22Rv1 (cell line): ENCODE results near the gene HOXB9.

ENCODE experiments used
- H3K27ac ChIP-seq: fragments of 450-650 bp; 2 replicates; pipeline ENCODE4 v1.5.1; 2017
- CTCF ChIP-seq: fragments of 450-650 bp; IDR thresholded peaks from 2 replicates; pipeline ENCODE4 v1.5.1; 2017; ENCODE audit warnings: mild to moderate bottlenecking
- ZFX ChIP-seq: fragments of 450-650 bp; IDR thresholded peaks from 2 replicates; pipeline ENCODE4 v1.6.1; 2017; ENCODE audit warnings: antibody characterized with exemption, borderline replicate concordance

HOXB9 gene

DNA sequence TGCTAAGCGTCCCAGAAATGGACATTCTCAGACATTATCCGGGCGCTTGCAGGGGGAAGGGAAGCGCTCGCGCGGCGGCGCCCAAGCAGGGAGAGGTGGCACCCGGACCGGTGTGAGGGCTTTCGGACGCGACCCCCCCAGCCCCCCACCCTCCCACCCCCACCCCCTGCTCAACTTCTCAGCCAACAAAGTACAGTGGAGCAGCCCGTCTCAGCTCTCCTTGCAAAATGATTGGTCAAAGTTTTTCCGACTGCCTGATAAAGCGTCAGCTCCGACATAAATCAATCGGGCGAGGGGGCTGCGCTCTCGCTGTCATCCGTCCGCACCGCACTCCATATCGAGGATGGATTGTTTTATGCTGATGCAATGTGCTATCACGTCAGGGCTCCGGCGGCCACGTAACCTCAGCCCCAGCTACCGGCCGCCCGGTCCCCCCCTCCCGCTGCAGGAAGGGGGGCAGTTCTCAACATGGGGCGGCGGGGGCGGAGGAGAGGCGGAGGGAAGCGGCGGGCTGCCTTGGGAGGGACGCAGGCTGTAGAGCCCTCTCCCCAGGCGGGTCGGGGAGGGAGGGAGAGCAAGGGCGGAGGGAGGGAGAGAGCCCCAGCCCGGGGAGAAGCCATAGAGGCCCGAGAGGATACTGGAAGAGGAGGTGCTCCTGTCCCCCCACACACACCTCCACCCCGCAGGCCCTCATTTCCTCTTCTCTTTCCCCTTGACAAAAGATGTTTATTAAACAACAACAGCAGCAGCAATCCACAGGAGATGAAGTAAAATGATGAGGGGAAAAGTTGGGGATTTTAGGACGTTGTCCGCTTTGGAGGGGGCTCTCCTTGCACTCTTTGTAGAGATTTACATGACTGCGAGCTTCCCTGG lies at the start of gene HOXB9:
Gene HOXB9 (minus strand): TSS at position 114 of the 873 bp plus-strand sequence. CDS start 89 bp downstream, at position 25.
- H3K27ac ChIP-seq = peak within 1 kb of the TSS; percentile 69
- no peak for TF ChIP-seq CTCF
- TF ChIP-seq ZFX = no peak

GRCh38 chr17:48672340-48672739 lies 46.2 kb upstream of the HOXB9 start:
- TF ChIP-seq CTCF (no peak), ZFX (no peak)
- H3K27ac ChIP-seq = no peak overlapping the region

DNA sequence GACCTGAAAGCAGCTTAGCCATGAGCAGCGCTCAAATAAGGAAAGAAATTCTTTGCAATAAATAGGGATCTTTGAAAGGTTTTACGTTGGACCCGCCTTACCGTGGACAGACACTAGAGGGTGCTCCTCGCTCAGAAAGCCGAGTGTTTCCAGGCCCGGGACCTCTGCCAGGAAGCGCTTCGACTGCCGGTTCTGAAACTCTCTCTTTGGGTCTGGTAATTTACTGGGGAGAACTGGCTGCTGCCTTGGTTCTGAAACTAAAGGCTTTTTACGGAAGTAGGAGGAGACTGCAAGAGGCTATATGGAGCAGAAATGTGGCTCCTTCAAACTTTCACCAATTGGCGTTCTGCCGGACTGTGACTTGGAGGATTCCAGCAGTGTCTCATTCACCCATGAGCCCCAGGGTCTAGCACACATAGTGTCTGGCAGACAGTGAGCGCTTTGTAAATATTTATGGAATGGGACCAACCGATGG lies 45.6 kb upstream of the HOXB9 start:
- no peak for TF ChIP-seq ZFX
- TF ChIP-seq CTCF = peak; percentile 95

DNA sequence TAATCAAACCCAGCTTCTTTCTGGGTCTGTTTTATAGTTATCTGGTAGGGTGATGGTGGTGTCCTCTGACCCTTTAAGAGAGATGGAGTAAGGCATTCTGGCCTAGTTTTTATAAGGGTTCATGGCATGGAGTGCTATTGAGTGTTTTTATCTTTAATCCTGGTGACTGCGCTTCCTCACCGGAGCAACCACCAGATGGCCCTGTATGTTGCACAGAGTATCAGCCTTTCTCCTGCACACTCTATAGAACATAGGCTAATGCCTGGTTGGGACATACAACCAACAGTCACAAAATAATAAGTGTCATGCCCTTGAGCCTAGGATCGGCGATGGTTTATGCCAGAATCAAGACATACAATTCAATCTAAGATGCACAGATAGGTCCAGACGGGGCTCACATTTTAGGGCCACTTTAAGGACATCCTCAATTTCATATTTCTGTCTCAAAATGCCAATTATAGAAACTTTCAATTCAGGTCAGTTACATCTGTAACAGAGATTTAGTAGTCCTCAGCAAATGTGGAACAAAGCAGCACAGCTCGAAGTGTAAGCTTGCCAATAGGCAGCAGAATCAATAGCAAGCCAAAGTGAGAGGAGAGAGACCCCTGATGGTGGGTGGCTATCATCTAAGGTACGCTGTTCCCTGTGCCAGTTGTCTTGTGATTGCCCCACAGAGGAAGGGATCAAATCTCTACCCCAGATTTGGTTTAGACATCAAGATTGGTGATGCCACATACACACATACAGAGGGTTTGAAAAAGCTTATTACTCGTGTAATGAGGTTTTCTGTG lies 37.2 kb upstream of the HOXB9 start:
- peak; percentile 39 for TF ChIP-seq CTCF
- TF ChIP-seq ZFX = no peak

More for the DNA sequence above, 45.6 kb upstream of the HOXB9 start:
- H3K27ac ChIP-seq = peak overlapping the region; percentile 37; the same call in 1 of the 2 replicates

GRCh38 chr17:48655913-48656312 lies 29.8 kb upstream of the HOXB9 start:
- no peak for TF ChIP-seq ZFX
- no peak for TF ChIP-seq CTCF
- H3K27ac ChIP-seq = no peak overlapping the region

More for the DNA sequence above, 37.2 kb upstream of the HOXB9 start:
- no peak overlapping the region for H3K27ac ChIP-seq

DNA sequence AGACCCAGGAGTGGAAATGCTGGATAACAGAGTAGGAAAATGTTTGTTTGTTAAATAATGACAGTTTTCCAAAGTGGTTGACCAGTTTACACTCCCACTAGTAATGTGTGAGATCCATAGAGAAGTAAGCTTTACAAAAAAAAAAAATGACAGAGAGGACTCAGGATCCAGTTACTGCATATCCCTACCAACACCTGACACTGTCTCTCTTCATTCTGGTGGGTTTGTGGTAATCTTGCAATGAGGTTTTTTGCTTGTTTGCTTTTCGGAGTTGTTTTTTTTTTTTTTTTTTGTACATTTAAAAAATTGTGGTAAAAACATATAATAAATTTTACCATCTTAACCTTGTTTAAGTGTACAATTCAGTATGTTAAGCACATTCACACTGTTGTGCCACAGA lies 23.6 kb upstream of the HOXB9 start:
- no peak for TF ChIP-seq CTCF
- no peak for TF ChIP-seq ZFX
- no peak overlapping the region for H3K27ac ChIP-seq

DNA sequence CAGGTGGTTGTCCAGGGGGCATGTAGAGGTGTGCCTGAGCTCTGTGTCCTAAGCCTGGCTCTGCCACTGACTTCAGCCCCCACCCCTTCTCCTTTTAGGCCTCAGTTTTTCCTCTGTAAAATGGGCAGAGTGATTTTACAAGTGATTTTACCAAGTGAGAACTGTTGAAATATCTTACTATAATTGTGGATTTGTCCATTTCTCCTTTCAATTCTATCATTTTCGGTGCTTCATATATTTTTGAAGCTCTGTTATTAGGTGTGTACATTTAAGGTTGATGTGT lies 21.7 kb upstream of the HOXB9 start:
- no peak overlapping the region for H3K27ac ChIP-seq
- TF ChIP-seq ZFX (no peak), CTCF (no peak)
